Choroid plexus epithelial cell (primary cell): ENCODE results near the gene ZNRF3.

Experiments
- DNase-seq: peaks from one replicate; pipeline ENCODE4 v3.0.0-alpha.2; 2010; ENCODE audit warnings: low read depth
- H3K4me3 ChIP-seq: 2 replicates; pipeline ENCODE4 v1.5.1; 2011; ENCODE audit warnings: low read depth, mild to moderate bottlenecking, control low read depth, low read length, moderate library complexity
- TF ChIP-seq, protein P1 (sequence below): conservative IDR thresholded peaks from 2 replicates; pipeline ENCODE4 v1.5.1; 2011; ENCODE audit warnings: low read depth, mild to moderate bottlenecking, control low read depth, inconsistent platforms, low read length, moderate library complexity

The ZNRF3 gene

DNA sequence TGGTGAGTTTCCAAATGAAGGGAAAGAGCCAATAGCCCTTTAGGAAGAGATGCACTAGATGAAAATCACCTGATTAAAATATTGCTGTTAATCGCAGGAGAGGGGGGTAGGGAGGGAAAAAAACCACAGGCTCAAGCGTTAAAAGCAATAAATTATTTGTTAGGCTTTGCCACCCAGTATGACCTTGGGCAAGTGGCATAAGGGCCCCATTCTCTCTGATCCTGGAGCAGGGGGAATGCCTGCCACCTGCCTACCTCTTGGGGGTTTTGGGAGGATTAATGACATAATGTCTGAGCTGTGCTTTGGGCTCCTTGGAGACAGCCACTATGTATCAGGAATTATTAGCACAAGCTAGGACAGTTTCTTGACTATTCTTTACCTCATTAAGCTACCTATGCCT lies 80.0 kb downstream of the ZNRF3 start:
- TF ChIP-seq, protein P1, sequence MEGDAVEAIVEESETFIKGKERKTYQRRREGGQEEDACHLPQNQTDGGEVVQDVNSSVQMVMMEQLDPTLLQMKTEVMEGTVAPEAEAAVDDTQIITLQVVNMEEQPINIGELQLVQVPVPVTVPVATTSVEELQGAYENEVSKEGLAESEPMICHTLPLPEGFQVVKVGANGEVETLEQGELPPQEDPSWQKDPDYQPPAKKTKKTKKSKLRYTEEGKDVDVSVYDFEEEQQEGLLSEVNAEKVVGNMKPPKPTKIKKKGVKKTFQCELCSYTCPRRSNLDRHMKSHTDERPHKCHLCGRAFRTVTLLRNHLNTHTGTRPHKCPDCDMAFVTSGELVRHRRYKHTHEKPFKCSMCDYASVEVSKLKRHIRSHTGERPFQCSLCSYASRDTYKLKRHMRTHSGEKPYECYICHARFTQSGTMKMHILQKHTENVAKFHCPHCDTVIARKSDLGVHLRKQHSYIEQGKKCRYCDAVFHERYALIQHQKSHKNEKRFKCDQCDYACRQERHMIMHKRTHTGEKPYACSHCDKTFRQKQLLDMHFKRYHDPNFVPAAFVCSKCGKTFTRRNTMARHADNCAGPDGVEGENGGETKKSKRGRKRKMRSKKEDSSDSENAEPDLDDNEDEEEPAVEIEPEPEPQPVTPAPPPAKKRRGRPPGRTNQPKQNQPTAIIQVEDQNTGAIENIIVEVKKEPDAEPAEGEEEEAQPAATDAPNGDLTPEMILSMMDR = no peak
- no peak overlapping the region for H3K4me3 ChIP-seq
- no peak for DNase-seq

DNA sequence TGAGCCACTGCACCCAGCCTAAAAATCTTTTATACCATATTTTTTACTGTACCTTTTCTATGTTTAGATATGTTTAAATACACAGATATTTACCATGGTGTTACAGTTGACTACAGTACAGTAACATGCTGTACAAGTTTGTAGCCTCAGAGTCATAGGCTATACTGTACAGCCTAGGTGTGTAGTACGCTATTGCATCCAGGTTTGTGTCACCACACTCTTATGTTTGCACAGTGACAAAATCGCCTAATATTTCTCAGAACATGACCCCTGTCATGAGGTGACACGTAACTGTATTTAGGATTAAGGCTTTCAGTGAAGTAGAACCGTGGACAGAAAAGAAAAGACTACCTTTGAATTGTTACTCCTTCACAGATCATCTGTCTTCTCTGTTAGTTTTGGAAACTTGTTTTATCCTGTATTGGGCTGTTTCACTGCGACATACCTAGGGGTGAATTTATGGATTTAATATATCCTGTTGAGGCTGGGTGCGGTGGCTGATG lies 83.8 kb downstream of the ZNRF3 start:
- no peak for DNase-seq
- no peak overlapping the region for H3K4me3 ChIP-seq
- TF ChIP-seq, protein P1 = no peak

DNA sequence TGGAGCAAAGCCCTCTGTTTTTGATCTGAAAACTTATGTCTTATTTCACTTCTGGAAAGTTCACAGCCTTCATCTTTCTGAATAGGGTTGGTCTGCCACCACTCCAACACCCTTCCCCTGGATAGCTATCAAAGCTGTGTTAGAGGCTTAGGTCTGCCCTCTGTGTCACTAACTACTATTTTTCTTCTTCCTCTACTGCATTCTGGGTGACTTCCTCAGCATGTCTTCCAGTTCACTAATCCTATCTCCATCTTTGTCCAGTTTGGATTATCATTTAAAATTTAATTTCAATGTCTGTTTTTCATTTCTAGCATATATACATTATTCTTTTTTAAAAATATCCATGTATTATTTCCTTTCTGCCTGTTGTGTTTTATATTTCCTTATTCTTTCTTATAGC lies 84.6 kb downstream of the ZNRF3 start:
- TF ChIP-seq, protein P1 = no peak
- H3K4me3 ChIP-seq = no peak overlapping the region
- DNase-seq = no peak

DNA sequence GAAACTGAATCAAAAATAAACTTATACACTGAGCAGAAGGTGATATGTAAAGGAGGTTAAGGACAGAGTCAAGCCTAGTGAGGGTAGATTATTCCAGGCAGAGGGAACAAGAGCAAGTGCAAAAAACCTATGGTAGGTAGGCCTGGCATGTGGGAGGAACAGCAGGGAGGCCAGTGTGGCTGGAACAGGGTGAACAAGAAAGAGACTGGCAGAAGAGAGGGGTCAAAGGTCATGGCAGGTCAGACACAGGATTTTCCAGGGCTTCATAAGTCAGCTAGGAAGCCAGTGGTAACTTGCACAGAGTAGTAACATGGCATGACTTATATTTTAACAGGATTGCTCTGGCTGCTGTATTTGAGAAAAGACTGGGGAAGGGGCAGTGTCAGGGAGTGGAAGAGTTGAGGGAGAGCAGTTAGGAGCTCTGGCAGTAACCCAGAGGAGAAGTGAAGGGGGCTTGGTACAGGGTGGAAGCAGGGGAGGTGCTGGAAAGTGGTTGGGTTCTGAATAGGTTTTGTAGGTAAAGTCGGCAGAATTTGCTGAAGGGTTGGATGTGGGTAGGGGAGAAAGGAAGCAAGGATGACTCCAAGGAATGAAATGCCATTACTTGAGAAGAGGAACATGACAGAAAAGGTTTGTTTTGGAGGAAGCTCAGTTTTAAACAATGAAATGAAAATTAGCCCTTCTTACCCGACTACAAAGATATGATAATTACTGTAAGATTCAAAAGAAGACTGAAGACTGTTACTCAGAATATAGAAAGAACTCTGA lies 86.2 kb downstream of the ZNRF3 start:
- H3K4me3 ChIP-seq = no peak overlapping the region
- TF ChIP-seq, protein P1 = no peak
- DNase-seq = no peak

DNA sequence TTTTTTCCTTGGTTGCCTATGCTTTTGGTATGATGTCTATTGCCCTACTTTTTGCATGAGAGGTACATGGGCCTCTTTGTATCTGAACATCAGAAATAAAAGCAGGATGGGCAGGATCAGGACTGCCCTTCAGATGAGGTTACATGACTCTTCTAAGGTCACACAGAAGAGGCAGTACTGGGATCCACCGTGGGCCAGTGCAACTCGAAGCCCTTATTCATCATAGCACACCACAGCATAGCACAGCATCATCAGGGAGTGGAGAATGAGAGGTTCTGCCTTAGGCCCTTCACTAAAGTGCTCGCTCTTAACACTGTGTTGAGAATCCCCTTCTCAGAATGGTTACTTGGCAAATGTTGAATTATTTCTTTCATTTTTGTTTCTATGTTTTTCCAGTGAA lies 90.0 kb downstream of the ZNRF3 start:
- TF ChIP-seq, protein P1 = no peak
- H3K4me3 ChIP-seq = no peak overlapping the region
- DNase-seq = no peak

DNA sequence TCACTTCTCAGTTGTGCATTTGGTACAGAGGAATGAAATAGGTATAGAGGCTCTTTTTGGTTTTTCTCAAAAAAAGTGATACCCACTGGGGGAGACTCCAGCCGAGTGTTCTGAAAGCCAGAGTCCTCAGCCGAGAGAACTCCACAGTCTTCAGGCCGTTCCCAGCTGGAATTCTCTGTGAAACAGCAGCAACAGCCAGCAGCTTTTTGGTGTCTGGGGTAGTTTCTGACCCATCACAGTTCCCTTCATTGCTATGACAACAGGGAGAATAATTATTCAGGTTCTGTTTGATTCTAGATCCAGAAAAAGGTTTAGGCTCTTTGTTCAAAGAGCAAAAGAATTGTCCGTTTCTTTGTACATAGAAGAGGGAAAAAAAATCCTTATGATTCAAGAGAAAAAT lies 93.7 kb downstream of the ZNRF3 start:
- DNase-seq = no peak
- TF ChIP-seq, protein P1 = no peak
- peak overlapping the region; percentile 31 for H3K4me3 ChIP-seq

DNA sequence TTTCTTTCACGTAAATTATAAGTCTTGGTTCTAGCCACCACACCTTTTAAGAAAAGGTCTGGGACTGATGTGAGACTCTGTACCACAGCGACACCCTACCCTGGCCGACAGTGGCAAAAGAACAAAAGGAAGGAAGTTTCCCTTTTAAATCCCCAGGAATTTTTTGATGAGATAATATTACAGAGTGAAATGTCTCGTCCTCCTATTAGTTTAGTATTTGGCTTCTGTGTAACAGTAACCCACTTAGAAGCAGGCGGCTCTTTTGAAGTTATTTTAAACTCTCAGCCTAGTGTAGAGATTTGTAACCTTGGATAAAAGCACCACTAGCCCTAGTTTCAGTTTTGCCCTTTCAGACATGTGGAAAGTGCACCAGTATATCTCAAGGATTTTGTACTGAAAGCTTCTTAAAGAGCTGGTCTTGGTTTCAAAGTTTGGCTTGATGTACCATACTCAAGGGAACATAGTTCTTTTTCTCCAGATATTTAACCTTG lies 94.2 kb downstream of the ZNRF3 start:
- H3K4me3 ChIP-seq = peak overlapping the region; percentile 31
- TF ChIP-seq, protein P1 = peak; percentile 19
- peak; percentile 57 for DNase-seq
